Kidney epithelial cell (primary cell): ENCODE measurements around the gene ACTN4. TPM values are rescaled to one million over a fixed set of nuclear protein-coding genes. Genes with fewer than 3 reads are reported as not detected.

Experiments
- DNase-seq: peaks from one replicate; pipeline ENCODE4 v3.0.0-alpha.2; 2010; ENCODE audit warnings: low read depth
- H3K27me3 ChIP-seq: 2 replicates; pipeline ENCODE4 v1.6.0; 2011; ENCODE audit warnings: low read length; ENCODE audit not compliant: control insufficient read depth, insufficient read depth
- H3K36me3 ChIP-seq: 2 replicates; pipeline ENCODE4 v1.5.1; 2011; ENCODE audit warnings: low read length; ENCODE audit not compliant: control insufficient read depth, insufficient read depth
- H3K4me3 ChIP-seq: 2 replicates; pipeline ENCODE4 v1.5.1; 2011; ENCODE audit warnings: low read depth, mild to moderate bottlenecking, control low read depth, low read length
- CTCF ChIP-seq: IDR thresholded peaks from 2 replicates; pipeline ENCODE4 v1.5.1; 2011; ENCODE audit warnings: mild to moderate bottlenecking, moderate library complexity, low read length, control low read depth, inconsistent platforms; ENCODE audit not compliant: insufficient read depth, poor library complexity, severe bottlenecking
- total RNA-seq: library from RNA; depleted of rRNA; stranded (reverse); fragments of >200 nt; gene quantifications from 2 replicates; pipeline ENCODE4 v1.2.3, GENCODE V29; 2015

ACTN4 gene
- total RNA-seq, 1 donor from 2014 or later, result 821 TPM

- Histone ChIP-seq H3K27me3 (no peaks in the 10 kb centered on the region), H3K36me3 (peaks cover 15% of the 10 kb centered on the region), H3K4me3 (no peak overlapping the region)
- no peak for DNase-seq
- no peak for TF ChIP-seq CTCF
These were observed 74.0 kb downstream of the ACTN4 start for GRCh38 chr19:38721496-38721895.

GRCh38 chr19:38721979-38722773 is 74.7 kb downstream of the ACTN4 start:
- Histone ChIP-seq H3K4me3 (no peak overlapping the region), H3K36me3 (peaks cover 16% of the 10 kb centered on the region), H3K27me3 (no peaks in the 10 kb centered on the region)
- no peak for DNase-seq
- no peak for TF ChIP-seq CTCF

GRCh38 chr19:38722947-38723605 is 75.6 kb downstream of the ACTN4 start:
- Histone ChIP-seq H3K36me3 (peaks cover 15% of the 10 kb centered on the region), H3K27me3 (no peaks in the 10 kb centered on the region), H3K4me3 (no peak overlapping the region)
- DNase-seq, result no peak
- TF ChIP-seq CTCF, result no peak

- Histone ChIP-seq H3K27me3 (no peaks in the 10 kb centered on the region), H3K4me3 (no peak overlapping the region), H3K36me3 (peaks cover 15% of the 10 kb centered on the region)
- TF ChIP-seq CTCF, result no peak
- no peak for DNase-seq
These were observed 76.1 kb downstream of the ACTN4 start for GRCh38 chr19:38723606-38723965.

- TF ChIP-seq CTCF, result no peak
- H3K27me3 ChIP-seq, result no peaks in the 10 kb centered on the region
- no peak for DNase-seq
- H3K36me3 ChIP-seq, result peaks cover 14% of the 10 kb centered on the region
- no peak overlapping the region for H3K4me3 ChIP-seq
These were observed 76.8 kb downstream of the ACTN4 start for GRCh38 chr19:38723990-38724854.
